ENCODE measurements around the gene LRRC57. TPM values are rescaled to one million over a fixed set of nuclear protein-coding genes. Genes with fewer than 3 reads are reported as not detected.
A peak's percentile ranks its signal among the peaks of the same experiment; 100 is the strongest.

LRRC57 gene
- total and polyA plus RNA-seq, 2 of the 13 experiments (the other 11 are each of a cell fraction or from before 2014, with no cell fraction given) = 5.8 to 14.8 TPM

- TF ChIP-seq, protein P1, sequence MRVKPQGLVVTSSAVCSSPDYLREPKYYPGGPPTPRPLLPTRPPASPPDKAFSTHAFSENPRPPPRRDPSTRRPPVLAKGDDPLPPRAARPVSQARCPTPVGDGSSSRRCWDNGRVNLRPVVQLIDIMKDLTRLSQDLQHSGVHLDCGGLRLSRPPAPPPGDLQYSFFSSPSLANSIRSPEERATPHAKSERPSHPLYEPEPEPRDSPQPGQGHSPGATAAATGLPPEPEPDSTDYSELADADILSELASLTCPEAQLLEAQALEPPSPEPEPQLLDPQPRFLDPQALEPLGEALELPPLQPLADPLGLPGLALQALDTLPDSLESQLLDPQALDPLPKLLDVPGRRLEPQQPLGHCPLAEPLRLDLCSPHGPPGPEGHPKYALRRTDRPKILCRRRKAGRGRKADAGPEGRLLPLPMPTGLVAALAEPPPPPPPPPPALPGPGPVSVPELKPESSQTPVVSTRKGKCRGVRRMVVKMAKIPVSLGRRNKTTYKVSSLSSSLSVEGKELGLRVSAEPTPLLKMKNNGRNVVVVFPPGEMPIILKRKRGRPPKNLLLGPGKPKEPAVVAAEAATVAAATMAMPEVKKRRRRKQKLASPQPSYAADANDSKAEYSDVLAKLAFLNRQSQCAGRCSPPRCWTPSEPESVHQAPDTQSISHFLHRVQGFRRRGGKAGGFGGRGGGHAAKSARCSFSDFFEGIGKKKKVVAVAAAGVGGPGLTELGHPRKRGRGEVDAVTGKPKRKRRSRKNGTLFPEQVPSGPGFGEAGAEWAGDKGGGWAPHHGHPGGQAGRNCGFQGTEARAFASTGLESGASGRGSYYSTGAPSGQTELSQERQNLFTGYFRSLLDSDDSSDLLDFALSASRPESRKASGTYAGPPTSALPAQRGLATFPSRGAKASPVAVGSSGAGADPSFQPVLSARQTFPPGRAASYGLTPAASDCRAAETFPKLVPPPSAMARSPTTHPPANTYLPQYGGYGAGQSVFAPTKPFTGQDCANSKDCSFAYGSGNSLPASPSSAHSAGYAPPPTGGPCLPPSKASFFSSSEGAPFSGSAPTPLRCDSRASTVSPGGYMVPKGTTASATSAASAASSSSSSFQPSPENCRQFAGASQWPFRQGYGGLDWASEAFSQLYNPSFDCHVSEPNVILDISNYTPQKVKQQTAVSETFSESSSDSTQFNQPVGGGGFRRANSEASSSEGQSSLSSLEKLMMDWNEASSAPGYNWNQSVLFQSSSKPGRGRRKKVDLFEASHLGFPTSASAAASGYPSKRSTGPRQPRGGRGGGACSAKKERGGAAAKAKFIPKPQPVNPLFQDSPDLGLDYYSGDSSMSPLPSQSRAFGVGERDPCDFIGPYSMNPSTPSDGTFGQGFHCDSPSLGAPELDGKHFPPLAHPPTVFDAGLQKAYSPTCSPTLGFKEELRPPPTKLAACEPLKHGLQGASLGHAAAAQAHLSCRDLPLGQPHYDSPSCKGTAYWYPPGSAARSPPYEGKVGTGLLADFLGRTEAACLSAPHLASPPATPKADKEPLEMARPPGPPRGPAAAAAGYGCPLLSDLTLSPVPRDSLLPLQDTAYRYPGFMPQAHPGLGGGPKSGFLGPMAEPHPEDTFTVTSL (CRISPR knock-in tag; IDR thresholded peaks at IDR 0.05; ENCODE audit: borderline replicate concordance) = 0 out of 2 replicates have a peak, but pooled peaks have one; percentile 15
- TF ChIP-seq ZNF276 (CRISPR knock-in tag; IDR thresholded peaks at IDR 0.05; ENCODE audit: low read depth) (no peak), PAF1 (CRISPR knock-in tag; IDR thresholded peaks at IDR 0.05) (no peak), ZMYM3 (CRISPR knock-in tag; IDR thresholded peaks at IDR 0.05) (peak; percentile 58; the same call in 1 of the 2 replicates), ZNF564 (CRISPR knock-in tag; IDR thresholded peaks at IDR 0.05) (no peak), YEATS4 (CRISPR knock-in tag; IDR thresholded peaks at IDR 0.05; ENCODE audit: borderline replicate concordance) (no peak), ZNF530 (CRISPR knock-in tag; IDR thresholded peaks at IDR 0.05; ENCODE audit: low read depth) (no peak), ATM (IDR thresholded peaks at IDR 0.05; ENCODE audit: borderline replicate concordance) (no peak), AGO1 (IDR thresholded peaks at IDR 0.05; ENCODE audit: low read depth, low read length, poor library complexity, severe bottlenecking) (no peak)
- TF ChIP-seq, protein P2, sequence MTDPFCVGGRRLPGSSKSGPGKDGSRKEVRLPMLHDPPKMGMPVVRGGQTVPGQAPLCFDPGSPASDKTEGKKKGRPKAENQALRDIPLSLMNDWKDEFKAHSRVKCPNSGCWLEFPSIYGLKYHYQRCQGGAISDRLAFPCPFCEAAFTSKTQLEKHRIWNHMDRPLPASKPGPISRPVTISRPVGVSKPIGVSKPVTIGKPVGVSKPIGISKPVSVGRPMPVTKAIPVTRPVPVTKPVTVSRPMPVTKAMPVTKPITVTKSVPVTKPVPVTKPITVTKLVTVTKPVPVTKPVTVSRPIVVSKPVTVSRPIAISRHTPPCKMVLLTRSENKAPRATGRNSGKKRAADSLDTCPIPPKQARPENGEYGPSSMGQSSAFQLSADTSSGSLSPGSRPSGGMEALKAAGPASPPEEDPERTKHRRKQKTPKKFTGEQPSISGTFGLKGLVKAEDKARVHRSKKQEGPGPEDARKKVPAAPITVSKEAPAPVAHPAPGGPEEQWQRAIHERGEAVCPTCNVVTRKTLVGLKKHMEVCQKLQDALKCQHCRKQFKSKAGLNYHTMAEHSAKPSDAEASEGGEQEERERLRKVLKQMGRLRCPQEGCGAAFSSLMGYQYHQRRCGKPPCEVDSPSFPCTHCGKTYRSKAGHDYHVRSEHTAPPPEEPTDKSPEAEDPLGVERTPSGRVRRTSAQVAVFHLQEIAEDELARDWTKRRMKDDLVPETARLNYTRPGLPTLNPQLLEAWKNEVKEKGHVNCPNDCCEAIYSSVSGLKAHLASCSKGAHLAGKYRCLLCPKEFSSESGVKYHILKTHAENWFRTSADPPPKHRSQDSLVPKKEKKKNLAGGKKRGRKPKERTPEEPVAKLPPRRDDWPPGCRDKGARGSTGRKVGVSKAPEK (CRISPR knock-in tag; IDR thresholded peaks at IDR 0.05; ENCODE audit: borderline replicate concordance) = peak; percentile 77; the same call in 1 of the 2 replicates
- TF ChIP-seq, protein P3, sequence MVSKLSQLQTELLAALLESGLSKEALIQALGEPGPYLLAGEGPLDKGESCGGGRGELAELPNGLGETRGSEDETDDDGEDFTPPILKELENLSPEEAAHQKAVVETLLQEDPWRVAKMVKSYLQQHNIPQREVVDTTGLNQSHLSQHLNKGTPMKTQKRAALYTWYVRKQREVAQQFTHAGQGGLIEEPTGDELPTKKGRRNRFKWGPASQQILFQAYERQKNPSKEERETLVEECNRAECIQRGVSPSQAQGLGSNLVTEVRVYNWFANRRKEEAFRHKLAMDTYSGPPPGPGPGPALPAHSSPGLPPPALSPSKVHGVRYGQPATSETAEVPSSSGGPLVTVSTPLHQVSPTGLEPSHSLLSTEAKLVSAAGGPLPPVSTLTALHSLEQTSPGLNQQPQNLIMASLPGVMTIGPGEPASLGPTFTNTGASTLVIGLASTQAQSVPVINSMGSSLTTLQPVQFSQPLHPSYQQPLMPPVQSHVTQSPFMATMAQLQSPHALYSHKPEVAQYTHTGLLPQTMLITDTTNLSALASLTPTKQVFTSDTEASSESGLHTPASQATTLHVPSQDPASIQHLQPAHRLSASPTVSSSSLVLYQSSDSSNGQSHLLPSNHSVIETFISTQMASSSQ (IDR thresholded peaks at IDR 0.05; ENCODE audit: low read depth) = no peak
- TF ChIP-seq, protein P3 (CRISPR knock-in tag; IDR thresholded peaks at IDR 0.05; ENCODE audit: borderline replicate concordance) = no peak
- TF ChIP-seq, protein P4, sequence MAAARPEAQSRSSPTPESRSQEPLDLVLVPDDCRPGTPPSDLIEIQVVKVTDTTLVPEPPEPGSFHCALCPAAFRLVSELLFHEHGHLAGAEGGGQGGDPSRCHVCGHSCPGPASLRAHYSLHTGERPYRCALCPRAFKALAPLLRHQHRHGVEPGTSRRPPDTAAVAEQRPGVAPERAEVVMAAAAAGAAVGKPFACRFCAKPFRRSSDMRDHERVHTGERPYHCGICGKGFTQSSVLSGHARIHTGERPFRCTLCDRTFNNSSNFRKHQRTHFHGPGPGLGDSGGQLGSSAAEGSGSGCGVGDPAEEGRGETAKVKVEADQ (CRISPR knock-in tag; IDR thresholded peaks at IDR 0.05; ENCODE audit: borderline replicate concordance) = 0 out of 2 replicates have a peak, but pooled peaks have one; percentile 48
These were observed 32.7 kb upstream of the LRRC57 start (continued) for GRCh38 chr15:42581272-42581730.

Data from HepG2 (cell line).